Measurements from ENCODE around the gene CERCAM. TPM values are rescaled to one million over a fixed set of nuclear protein-coding genes. Genes with fewer than 3 reads are reported as not detected.

The CERCAM gene
- total RNA-seq, 3 donors from 2014 or later, result 19.8 to 47.5 (median 30.5) TPM

GRCh38 chr9:128390813-128391711 is 29.6 kb upstream of the CERCAM start:
- H3K36me3 ChIP-seq, result peaks cover 6% of the 10 kb centered on the region
- H3K4me1 ChIP-seq, result no peaks in the 10 kb centered on the region

GRCh38 chr9:128391956-128392301 is 28.7 kb upstream of the CERCAM start:
- no peak overlapping the region for H3K27ac ChIP-seq
- H3K27me3 ChIP-seq, result no peaks in the 10 kb centered on the region
- H3K4me3 ChIP-seq, result no peak overlapping the region
- TF ChIP-seq POLR2AphosphoS5 (IDR thresholded peaks at IDR 0.05), result no peak
- no peak for TF ChIP-seq POLR2A (IDR thresholded peaks at IDR 0.05)
- TF ChIP-seq CTCF (IDR thresholded peaks at IDR 0.05), result no peak
- no peak for DNase-seq (ENCODE audit: low spot score in 2 of 2)
- intact Hi-C loops (cut with DNase I; ENCODE audit: low total_unique reads), result no loop called here
- H3K4me1 ChIP-seq, result no peaks in the 10 kb centered on the region
- H3K36me3 ChIP-seq, result peaks cover 6% of the 10 kb centered on the region
- H3K9me3 ChIP-seq, result no peaks in the 10 kb centered on the region

More at GRCh38 chr9:128390813-128391711, 29.6 kb upstream of the CERCAM start:
- no peaks in the 10 kb centered on the region for H3K27me3 ChIP-seq
- TF ChIP-seq CTCF (IDR thresholded peaks at IDR 0.05), result no peak
- no peak for TF ChIP-seq POLR2A (IDR thresholded peaks at IDR 0.05)
- TF ChIP-seq POLR2AphosphoS5 (IDR thresholded peaks at IDR 0.05), result no peak
- H3K27ac ChIP-seq, result no peak overlapping the region
- intact Hi-C loops (cut with DNase I; ENCODE audit: low total_unique reads), result no loop called here
- H3K4me3 ChIP-seq, result no peak overlapping the region
- DNase-seq (ENCODE audit: low spot score in 2 of 2), result no peak
- H3K9me3 ChIP-seq, result no peaks in the 10 kb centered on the region

GRCh38 chr9:128392302-128393144 is 28.1 kb upstream of the CERCAM start:
- Histone ChIP-seq H3K4me1 (no peaks in the 10 kb centered on the region), H3K9me3 (no peaks in the 10 kb centered on the region), H3K27me3 (no peaks in the 10 kb centered on the region), H3K27ac (no peak overlapping the region), H3K36me3 (peaks cover 6% of the 10 kb centered on the region), H3K4me3 (no peak overlapping the region)
- intact Hi-C loops (cut with DNase I; ENCODE audit: low total_unique reads), result no loop called here
- DNase-seq (ENCODE audit: low spot score in 2 of 2), result no peak
- no peak for TF ChIP-seq CTCF (IDR thresholded peaks at IDR 0.05)
- no peak for TF ChIP-seq POLR2A (IDR thresholded peaks at IDR 0.05)

- H3K27me3 ChIP-seq, result no peaks in the 10 kb centered on the region
- H3K36me3 ChIP-seq, result peaks cover 6% of the 10 kb centered on the region
- no peak for DNase-seq (ENCODE audit: low spot score in 2 of 2)
Measured at GRCh38 chr9:128393145-128393775, 27.4 kb upstream of the CERCAM start.

More at GRCh38 chr9:128393145-128393775, 27.4 kb upstream of the CERCAM start:
- Histone ChIP-seq H3K4me3 (no peak overlapping the region), H3K27ac (no peak overlapping the region), H3K4me1 (no peaks in the 10 kb centered on the region), H3K9me3 (no peaks in the 10 kb centered on the region)
- intact Hi-C loops (cut with DNase I; ENCODE audit: low total_unique reads), result no loop called here
- TF ChIP-seq POLR2AphosphoS5 (IDR thresholded peaks at IDR 0.05) (no peak), CTCF (IDR thresholded peaks at IDR 0.05) (no peak), POLR2A (IDR thresholded peaks at IDR 0.05) (no peak)

Measured in breast epithelium (tissue), 4 donors.